NCI-H526 treated with DMSO at 0.1 percent for 48 hours (cell line): ENCODE data around the gene CECR2.
"Not testable (repeated sequence)": the region's sequence is repeated elsewhere in the genome, so short reads cannot be mapped to it uniquely, and the experiment has no call there.

Experiments used
- DNase-seq: peaks from one replicate; lab custom pipeline; 2025; lab: John Stamatoyannopoulos, UW

CECR2 gene

GRCh38 chr22:17514084-17514483 lies 144.8 kb downstream of the CECR2 start:
- no peak for DNase-seq

- no peak for DNase-seq
Observed at GRCh38 chr22:17518406-17518805, 149.1 kb downstream of the CECR2 start.

GRCh38 chr22:17521971-17522370 lies 152.7 kb downstream of the CECR2 start:
- DNase-seq = not testable (repeated sequence)

- DNase-seq = no peak
Observed at GRCh38 chr22:17523925-17524324, 154.7 kb downstream of the CECR2 start.

GRCh38 chr22:17536269-17536668 lies 167.0 kb downstream of the CECR2 start:
- DNase-seq = no peak

GRCh38 chr22:17537155-17537554 lies 167.9 kb downstream of the CECR2 start:
- DNase-seq = no peak

GRCh38 chr22:17540481-17540880 lies 171.2 kb downstream of the CECR2 start:
- no peak for DNase-seq

GRCh38 chr22:17541476-17541875 lies 172.2 kb downstream of the CECR2 start:
- no peak for DNase-seq

GRCh38 chr22:17542452-17542851 lies 173.2 kb downstream of the CECR2 start:
- DNase-seq = no peak

GRCh38 chr22:17548010-17548755 lies 178.9 kb downstream of the CECR2 start:
- no peak for DNase-seq

- DNase-seq = no peak
Observed at GRCh38 chr22:17548756-17549035, 179.4 kb downstream of the CECR2 start.

- no peak for DNase-seq
Observed at GRCh38 chr22:17549183-17549582, 179.9 kb downstream of the CECR2 start.

- no peak for DNase-seq
Observed at GRCh38 chr22:17549655-17550054, 180.4 kb downstream of the CECR2 start.

- DNase-seq = no peak
Observed at GRCh38 chr22:17552737-17553136, 183.5 kb downstream of the CECR2 start.

GRCh38 chr22:17554814-17555213 lies 185.6 kb downstream of the CECR2 start:
- DNase-seq = no peak

GRCh38 chr22:17559188-17559587 lies 189.9 kb downstream of the CECR2 start:
- DNase-seq = no peak

GRCh38 chr22:17562906-17563870 lies 193.9 kb downstream of the CECR2 start, which contains the start of gene SLC25A18:
TSS of gene SLC25A18 (plus strand) at chr22:17563498. CDS start at chr22:17579945, 16,447 bp downstream.
- no peak for DNase-seq

- DNase-seq = no peak
Observed at GRCh38 chr22:17563936-17564391, 194.7 kb downstream of the CECR2 start.

- not testable (repeated sequence) for DNase-seq
Observed at GRCh38 chr22:17566016-17566687, 196.9 kb downstream of the CECR2 start.

- no peak for DNase-seq
Observed at GRCh38 chr22:17566776-17567175, 197.5 kb downstream of the CECR2 start.

- DNase-seq = no peak
Observed at GRCh38 chr22:17569971-17570511, 200.8 kb downstream of the CECR2 start.
